H9 (cell line): ENCODE data around the gene ZGLP1. TPM values are rescaled to one million over a fixed set of nuclear protein-coding genes. Genes with fewer than 3 reads are reported as not detected.

ENCODE experiments used
- DNase-seq: peaks from one replicate; pipeline ENCODE4 v3.0.0-alpha.2; 2017
- H2AFZ ChIP-seq: one replicate; pipeline ENCODE4 v1.6.1; 2013; ENCODE audit warnings: mild to moderate bottlenecking, low read length, control low read depth, moderate library complexity
- H2AK5ac ChIP-seq: 2 replicates; pipeline ENCODE4 v1.6.1; 2013; ENCODE audit warnings: low read length, control low read depth, mixed read lengths; ENCODE audit not compliant: insufficient read length
- H2BK120ac ChIP-seq: one replicate; pipeline ENCODE4 v1.6.1; 2013; ENCODE audit warnings: low read depth, mild to moderate bottlenecking, low read length, control low read depth, inconsistent platforms; ENCODE audit not compliant: poor library complexity, severe bottlenecking
- H2BK12ac ChIP-seq: 2 replicates; pipeline ENCODE4 v1.6.1; 2013; ENCODE audit warnings: low read length, control low read depth, mixed read lengths, low read depth; ENCODE audit not compliant: insufficient read length
- H2BK15ac ChIP-seq: 2 replicates; pipeline ENCODE4 v1.6.1; 2013; ENCODE audit warnings: low read depth, low read length, control low read depth
- H2BK20ac ChIP-seq: one replicate; pipeline ENCODE4 v1.6.1; 2013; ENCODE audit warnings: low read depth, mild to moderate bottlenecking, low read length, control low read depth, inconsistent platforms; ENCODE audit not compliant: poor library complexity, severe bottlenecking
- H2BK5ac ChIP-seq: 2 replicates; pipeline ENCODE4 v1.6.1; 2013; ENCODE audit warnings: low read length, control low read depth, mixed read lengths; ENCODE audit not compliant: insufficient read length
- H3K14ac ChIP-seq: 2 replicates; pipeline ENCODE4 v1.6.1; 2013; ENCODE audit warnings: low read length, control low read depth; ENCODE audit not compliant: insufficient read depth
- H3K18ac ChIP-seq: 2 replicates; pipeline ENCODE4 v1.6.1; 2013; ENCODE audit warnings: low read depth, mild to moderate bottlenecking, mixed read lengths, low read length, control low read depth; ENCODE audit not compliant: insufficient read length
- H3K23ac ChIP-seq: 2 replicates; pipeline ENCODE4 v1.6.1; 2013; ENCODE audit warnings: low read length, control low read depth, mixed read lengths, low read depth; ENCODE audit not compliant: insufficient read length
- H3K23me2 ChIP-seq: 2 replicates; pipeline ENCODE4 v1.6.1; 2013; ENCODE audit warnings: low read depth, mild to moderate bottlenecking, mixed read lengths, low read length, control low read depth; ENCODE audit not compliant: insufficient read length, poor library complexity, severe bottlenecking
- H3K27ac ChIP-seq: 2 replicates; pipeline ENCODE4 v1.5.1; 2013; ENCODE audit warnings: low read length, control low read depth, mixed read lengths, low read depth; ENCODE audit not compliant: insufficient read length
- H3K27me3 ChIP-seq: 2 replicates; pipeline ENCODE4 v1.6.1; 2013; ENCODE audit warnings: low read length, control low read depth, inconsistent platforms; ENCODE audit not compliant: insufficient read depth
- H3K4ac ChIP-seq: 2 replicates; pipeline ENCODE4 v1.6.1; 2013; ENCODE audit warnings: low read depth, mild to moderate bottlenecking, control low read depth, inconsistent platforms, low read length, moderate library complexity
- H3K4me1 ChIP-seq: 2 replicates; pipeline ENCODE4 v1.6.1; 2013; ENCODE audit warnings: low read length, control low read depth, inconsistent platforms; ENCODE audit not compliant: insufficient read depth
- H3K4me2 ChIP-seq: 2 replicates; pipeline ENCODE4 v1.6.1; 2013; ENCODE audit warnings: low read length, control low read depth, mixed read lengths; ENCODE audit not compliant: insufficient read length, insufficient read depth
- H3K56ac ChIP-seq: 2 replicates; pipeline ENCODE4 v1.6.1; 2013; ENCODE audit warnings: low read depth, mild to moderate bottlenecking, mixed read lengths, low read length, control low read depth; ENCODE audit not compliant: insufficient read length
- H3K79me1 ChIP-seq: 2 replicates; pipeline ENCODE4 v1.6.1; 2013; ENCODE audit warnings: low read depth, mild to moderate bottlenecking, moderate library complexity, low read length, control low read depth, inconsistent platforms; ENCODE audit not compliant: insufficient read depth, poor library complexity, severe bottlenecking
- H3K79me2 ChIP-seq: 2 replicates; pipeline ENCODE4 v1.6.1; 2013; ENCODE audit warnings: low read length, control low read depth, inconsistent platforms; ENCODE audit not compliant: insufficient read depth
- H3K9ac ChIP-seq: 2 replicates; pipeline ENCODE4 v1.6.1; 2013; ENCODE audit warnings: low read length, control low read depth, mixed read lengths; ENCODE audit not compliant: insufficient read length; ENCODE audit errors: extremely low read depth
- H3K9me3 ChIP-seq: one replicate; pipeline ENCODE4 v1.6.1; 2013; ENCODE audit warnings: low read depth, low read length, inconsistent platforms; ENCODE audit not compliant: control insufficient read depth
- H3T11ph ChIP-seq: one replicate; pipeline ENCODE4 v1.6.1; 2013; ENCODE audit warnings: mild to moderate bottlenecking, low read length, control low read depth, inconsistent platforms
- H4K20me1 ChIP-seq: one replicate; pipeline ENCODE4 v1.6.1; 2013; ENCODE audit not compliant: control insufficient read depth, insufficient read length, insufficient read depth
- H4K5ac ChIP-seq: 2 replicates; pipeline ENCODE4 v1.6.1; 2013; ENCODE audit warnings: low read depth, mild to moderate bottlenecking, mixed read lengths, low read length, control low read depth; ENCODE audit not compliant: insufficient read length
- H4K8ac ChIP-seq: replicated peaks from 2 replicates; pipeline ENCODE4 v1.6.1; 2013; ENCODE audit warnings: low read length, control low read depth, mixed read lengths, low read depth; ENCODE audit not compliant: insufficient read length
- H4K91ac ChIP-seq: 2 replicates; pipeline ENCODE4 v1.6.1; 2013; ENCODE audit warnings: low read depth, mild to moderate bottlenecking, moderate library complexity, mixed read lengths, low read length, control low read depth; ENCODE audit not compliant: insufficient read length
- H3K27ac Mint-ChIP-seq, 3 experiments: 2 replicates in 2 of 3; 3 replicates in 1 of 3; pipeline ENCODE4 v1.8.0; 2020 to 2021; ENCODE audit warnings: mixed read lengths in 3 of 3, mild to moderate bottlenecking in 1 of 3, moderate library complexity in 1 of 3
- H3K27me3 Mint-ChIP-seq: 2 replicates; pipeline ENCODE4 v1.8.0; 2021; ENCODE audit warnings: low read depth, mild to moderate bottlenecking, moderate library complexity, mixed read lengths
- H3K36me3 Mint-ChIP-seq, 3 experiments: 2 replicates in 2 of 3; 3 replicates in 1 of 3; pipeline ENCODE4 v1.8.0; 2020 to 2021; ENCODE audit warnings: low read depth in 3 of 3, mixed read lengths in 3 of 3; ENCODE audit not compliant: insufficient read depth in 1 of 3
- H3K4me1 Mint-ChIP-seq, 2 experiments: 2 replicates each; pipeline ENCODE4 v1.8.0; 2020; ENCODE audit warnings: mixed read lengths in 2 of 2
- H3K4me3 Mint-ChIP-seq, 2 experiments: 2 replicates in 1 of 2; 3 replicates in 1 of 2; pipeline ENCODE4 v1.8.0; 2020 to 2021; ENCODE audit warnings: mild to moderate bottlenecking in 2 of 2, mixed read lengths in 2 of 2, moderate library complexity in 1 of 2
- H3K9me3 Mint-ChIP-seq, 2 experiments: 2 replicates in 1 of 2; 3 replicates in 1 of 2; pipeline ENCODE4 v1.8.0; 2020; ENCODE audit warnings: mild to moderate bottlenecking in 2 of 2, mixed read lengths in 2 of 2, moderate library complexity in 1 of 2
- whole genome bisulfite sequencing: extraction: QIAGEN DNeasy Blood & Tissue Kit; methylation state at CpG from one replicate; pipeline ENCODE4 v1.1.7; 2013; ENCODE audit warnings: missing lambda C conversion rate, low lambda C conversion rate, mixed read lengths; ENCODE audit not compliant: insufficient read length; ENCODE audit errors: extremely low coverage; 5-methylcytosine and 5-hydroxymethylcytosine counted together
- total RNA-seq: library from RNA; stranded (reverse); gene quantifications from 2 replicates; pipeline ENCODE4 v1.2.1, GENCODE V29; 2021
- TF ChIP-seq, protein P1 (sequence below): fragments of 200-600 bp; sonication (generic); conservative IDR thresholded peaks from 3 replicates; pipeline ENCODE4 v1.8.0; 2021; ENCODE audit warnings: antibody characterized with exemption, mild to moderate bottlenecking

The ZGLP1 gene
- total RNA-seq, 1 experiment from 2014 or later, result 6.9 TPM

DNA sequence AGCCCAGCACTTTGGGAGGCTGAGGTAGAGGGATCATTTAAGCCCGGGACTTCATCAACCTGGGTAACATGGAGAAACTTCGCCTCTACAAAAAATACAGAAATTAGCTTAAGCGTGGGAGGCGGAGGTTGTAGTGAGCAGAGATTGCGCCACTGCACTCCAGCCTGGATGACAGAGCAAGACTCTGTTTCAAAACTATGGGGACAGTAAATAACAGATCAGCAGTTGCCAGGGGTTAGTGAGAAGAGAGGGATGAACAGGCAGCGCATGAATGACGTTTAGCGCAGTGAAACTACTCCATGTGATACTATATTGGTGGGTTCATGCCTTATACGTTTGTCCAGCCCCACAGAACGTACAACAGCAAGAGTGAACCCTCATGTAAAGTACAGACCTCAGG is 36.9 kb upstream of the ZGLP1 start:
- Mint-ChIP-seq H3K36me3 (peaks cover 3 to 13% (median 8%) of the 10 kb centered on the region in 3 experiments; a peak in 6 of 7 replicates), H3K27ac (no peak overlapping the region), H3K4me3 (no peak overlapping the region), H3K27me3 (no peaks in the 10 kb centered on the region), H3K9me3 (no peaks in the 10 kb centered on the region), H3K4me1 (no peaks in the 10 kb centered on the region)
- Histone ChIP-seq H3K27me3 (no peaks in the 10 kb centered on the region), H4K5ac (no peak overlapping the region), H4K8ac (no peak overlapping the region), H3K9ac (no peak overlapping the region), H2BK120ac (no peak overlapping the region), H3T11ph (no peak overlapping the region), H3K23me2 (no peaks in the 10 kb centered on the region), H2BK5ac (no peak overlapping the region), H3K79me2 (no peaks in the 10 kb centered on the region), H2BK15ac (no peak overlapping the region), H3K14ac (no peak overlapping the region), H3K4me1 (no peaks in the 10 kb centered on the region), H4K20me1 (no peaks in the 10 kb centered on the region), H2AK5ac (no peak overlapping the region), H2BK12ac (no peak overlapping the region), H3K79me1 (no peaks in the 10 kb centered on the region), H3K9me3 (no peaks in the 10 kb centered on the region), H3K56ac (no peak overlapping the region), H2AFZ (no peak overlapping the region), H3K18ac (no peak overlapping the region), H3K23ac (no peak overlapping the region), H4K91ac (no peak overlapping the region), H2BK20ac (no peak overlapping the region), H3K4me2 (no peak overlapping the region), H3K4ac (no peak overlapping the region), H3K27ac (no peak overlapping the region)
- no CpG with 5 or more reads among the region's 10 CpGs for WGBS
- no peak for DNase-seq
- TF ChIP-seq, protein P1, sequence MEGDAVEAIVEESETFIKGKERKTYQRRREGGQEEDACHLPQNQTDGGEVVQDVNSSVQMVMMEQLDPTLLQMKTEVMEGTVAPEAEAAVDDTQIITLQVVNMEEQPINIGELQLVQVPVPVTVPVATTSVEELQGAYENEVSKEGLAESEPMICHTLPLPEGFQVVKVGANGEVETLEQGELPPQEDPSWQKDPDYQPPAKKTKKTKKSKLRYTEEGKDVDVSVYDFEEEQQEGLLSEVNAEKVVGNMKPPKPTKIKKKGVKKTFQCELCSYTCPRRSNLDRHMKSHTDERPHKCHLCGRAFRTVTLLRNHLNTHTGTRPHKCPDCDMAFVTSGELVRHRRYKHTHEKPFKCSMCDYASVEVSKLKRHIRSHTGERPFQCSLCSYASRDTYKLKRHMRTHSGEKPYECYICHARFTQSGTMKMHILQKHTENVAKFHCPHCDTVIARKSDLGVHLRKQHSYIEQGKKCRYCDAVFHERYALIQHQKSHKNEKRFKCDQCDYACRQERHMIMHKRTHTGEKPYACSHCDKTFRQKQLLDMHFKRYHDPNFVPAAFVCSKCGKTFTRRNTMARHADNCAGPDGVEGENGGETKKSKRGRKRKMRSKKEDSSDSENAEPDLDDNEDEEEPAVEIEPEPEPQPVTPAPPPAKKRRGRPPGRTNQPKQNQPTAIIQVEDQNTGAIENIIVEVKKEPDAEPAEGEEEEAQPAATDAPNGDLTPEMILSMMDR, result no peak
